ENCODE data around the gene NFATC1. TPM values are rescaled to one million over a fixed set of nuclear protein-coding genes. Genes with fewer than 3 reads are reported as not detected.

NFATC1 gene
- total RNA-seq, 2 experiments from 2014 or later, result 26.5 to 28.1 TPM

GRCh38 chr18:79384834-79385233 is 10.9 kb upstream of the NFATC1 start:
- ChIA-PET CTCF (interaction anchor here (1.0 kb wide), 1 partner anchor 8 kb away, joined by 4 read pairs; no protein-coding TSS in a partner anchor), POLR2A (no interaction called here)
- H3K27me3 Mint-ChIP-seq (ENCODE audit: low read depth), result peaks cover 13% of the 10 kb centered on the region
- no peaks in the 10 kb centered on the region for H3K9me3 Mint-ChIP-seq (ENCODE audit: insufficient read depth)
- ATAC-seq (no peak), DNase-seq (no peak)
- no peaks in the 10 kb centered on the region for H3K4me1 Mint-ChIP-seq (ENCODE audit: low read depth)
- no peak overlapping the region for H3K27ac Mint-ChIP-seq
- H3K4me3 Mint-ChIP-seq, result no peak overlapping the region
- no peaks in the 10 kb centered on the region for H3K36me3 Mint-ChIP-seq (ENCODE audit: low read depth)

- peaks cover 15% of the 10 kb centered on the region for H3K27me3 Mint-ChIP-seq (ENCODE audit: low read depth)
- POLR2A ChIA-PET, result no interaction called here
Measured at GRCh38 chr18:79385326-79385707, 10.4 kb upstream of the NFATC1 start.

GRCh38 chr18:79385708-79386341 is 9.9 kb upstream of the NFATC1 start:
- Mint-ChIP-seq H3K27me3 (ENCODE audit: low read depth) (peaks cover 19% of the 10 kb centered on the region), H3K4me3 (no peak overlapping the region), H3K36me3 (ENCODE audit: low read depth) (no peaks in the 10 kb centered on the region), H3K9me3 (ENCODE audit: insufficient read depth) (no peaks in the 10 kb centered on the region), H3K4me1 (ENCODE audit: low read depth) (no peaks in the 10 kb centered on the region), H3K27ac (no peak overlapping the region)
- no peak for DNase-seq
- POLR2A ChIA-PET, result no interaction called here
- CTCF ChIA-PET, result no interaction called here
- no peak for ATAC-seq

More at GRCh38 chr18:79385326-79385707, 10.4 kb upstream of the NFATC1 start:
- Mint-ChIP-seq H3K36me3 (ENCODE audit: low read depth) (no peaks in the 10 kb centered on the region), H3K4me1 (ENCODE audit: low read depth) (no peaks in the 10 kb centered on the region), H3K27ac (no peak overlapping the region), H3K9me3 (ENCODE audit: insufficient read depth) (no peaks in the 10 kb centered on the region), H3K4me3 (no peak overlapping the region)
- DNase-seq, result no peak
- no peak for ATAC-seq
- CTCF ChIA-PET, result no interaction called here

DNA sequence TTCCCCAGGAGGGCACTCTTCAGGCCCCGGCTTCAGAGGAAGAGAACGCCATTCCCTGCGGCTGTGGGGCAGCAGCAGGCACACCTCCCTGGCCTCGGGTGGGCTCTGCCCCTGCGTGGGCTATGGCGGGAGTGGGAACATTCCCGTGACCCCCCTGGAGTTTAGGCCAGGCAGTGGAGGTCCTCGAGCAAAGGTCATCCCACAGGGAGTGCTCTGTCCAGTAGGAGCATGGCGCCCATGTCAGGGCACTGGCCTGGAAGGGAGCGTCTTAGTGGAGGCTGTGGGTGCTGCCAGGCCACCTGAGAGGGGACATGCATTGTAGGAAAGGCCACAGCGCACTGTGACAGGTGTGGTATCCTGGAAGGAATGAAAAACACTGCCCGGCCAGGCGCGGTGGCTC is 9.2 kb upstream of the NFATC1 start:
- H3K4me1 Mint-ChIP-seq (ENCODE audit: low read depth), result no peaks in the 10 kb centered on the region
- peaks cover 24% of the 10 kb centered on the region for H3K27me3 Mint-ChIP-seq (ENCODE audit: low read depth)
- H3K36me3 Mint-ChIP-seq (ENCODE audit: low read depth), result no peaks in the 10 kb centered on the region
- DNase-seq (no peak), ATAC-seq (no peak)
- H3K27ac Mint-ChIP-seq, result no peak overlapping the region
- H3K9me3 Mint-ChIP-seq (ENCODE audit: insufficient read depth), result no peaks in the 10 kb centered on the region
- CTCF ChIA-PET, result no interaction called here
- H3K4me3 Mint-ChIP-seq, result no peak overlapping the region
- POLR2A ChIA-PET, result no interaction called here

DNA sequence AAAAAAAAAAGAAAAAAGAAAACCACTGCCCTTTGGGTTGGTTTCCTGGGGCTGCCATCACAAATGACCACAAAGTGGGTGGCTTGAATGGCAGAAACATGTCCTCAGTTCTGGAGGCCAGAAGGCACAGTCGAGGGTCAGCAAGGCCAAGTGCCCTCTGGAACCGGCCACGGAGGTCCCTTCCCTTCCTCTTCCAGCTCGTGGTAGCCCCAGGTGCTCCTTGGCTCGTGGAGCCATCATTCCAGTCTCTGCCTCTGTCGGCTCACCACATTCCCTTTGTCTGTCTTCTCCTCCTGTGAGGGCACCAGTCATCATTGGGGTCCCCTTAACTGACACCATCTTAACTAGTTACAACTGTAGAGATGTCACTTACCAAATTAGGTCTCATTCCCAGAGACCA is 8.5 kb upstream of the NFATC1 start:
- CTCF ChIA-PET, result no interaction called here
- H3K9me3 Mint-ChIP-seq (ENCODE audit: insufficient read depth), result no peaks in the 10 kb centered on the region
- H3K27ac Mint-ChIP-seq, result no peak overlapping the region
- POLR2A ChIA-PET, result interaction anchor here (0.6 kb wide), 1 partner anchor 297 kb away, joined by 4 read pairs; no protein-coding TSS in a partner anchor
- peaks cover 28% of the 10 kb centered on the region for H3K27me3 Mint-ChIP-seq (ENCODE audit: low read depth)
- H3K4me1 Mint-ChIP-seq (ENCODE audit: low read depth), result peaks cover 2% of the 10 kb centered on the region
- DNase-seq (no peak), ATAC-seq (no peak)
- H3K36me3 Mint-ChIP-seq (ENCODE audit: low read depth), result no peaks in the 10 kb centered on the region
- H3K4me3 Mint-ChIP-seq, result no peak overlapping the region

- no peak for ATAC-seq
- Mint-ChIP-seq H3K27ac (no peak overlapping the region), H3K4me3 (no peak overlapping the region), H3K9me3 (ENCODE audit: insufficient read depth) (no peaks in the 10 kb centered on the region), H3K4me1 (ENCODE audit: low read depth) (peaks cover 2% of the 10 kb centered on the region), H3K27me3 (ENCODE audit: low read depth) (peaks cover 31% of the 10 kb centered on the region), H3K36me3 (ENCODE audit: low read depth) (no peaks in the 10 kb centered on the region)
- ChIA-PET CTCF (interaction anchor here (1.4 kb wide), 1 partner anchor 8 kb away, joined by 5 read pairs; no protein-coding TSS in a partner anchor), POLR2A (interaction anchor here (0.6 kb wide), 1 partner anchor 296 kb away, joined by 4 read pairs; no protein-coding TSS in a partner anchor)
- no peak for DNase-seq
Measured at GRCh38 chr18:79387615-79388014, 8.1 kb upstream of the NFATC1 start.

DNA sequence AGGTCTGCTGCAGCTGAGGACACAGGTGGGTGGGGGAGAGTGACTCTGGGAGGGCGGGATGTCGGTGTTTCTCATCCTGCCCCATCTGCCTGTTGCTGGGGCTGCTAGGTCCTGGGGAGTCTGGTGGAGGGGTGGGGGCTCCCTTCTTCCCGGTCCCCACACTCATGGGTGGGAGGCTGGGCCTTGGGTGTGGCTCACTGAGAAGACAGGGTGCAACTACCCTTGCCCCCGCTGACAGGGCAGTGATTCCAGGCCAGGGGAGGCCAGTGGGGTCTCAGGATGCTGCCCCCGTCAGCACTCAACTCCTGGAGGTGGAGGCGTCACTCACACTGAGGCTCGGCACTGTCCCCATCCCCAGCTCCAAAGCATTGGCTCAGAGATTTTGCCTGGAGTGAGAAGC is 7.7 kb upstream of the NFATC1 start:
- H3K27me3 Mint-ChIP-seq (ENCODE audit: low read depth), result peaks cover 34% of the 10 kb centered on the region
- ChIA-PET CTCF (interaction anchor here (1.4 kb wide), 1 partner anchor 8 kb away, joined by 5 read pairs; no protein-coding TSS in a partner anchor), POLR2A (no interaction called here)
- no peak for ATAC-seq
- no peaks in the 10 kb centered on the region for H3K9me3 Mint-ChIP-seq (ENCODE audit: insufficient read depth)
- no peak overlapping the region for H3K27ac Mint-ChIP-seq
- peaks cover 5% of the 10 kb centered on the region for H3K4me1 Mint-ChIP-seq (ENCODE audit: low read depth)
- DNase-seq, result no peak
- H3K4me3 Mint-ChIP-seq, result no peak overlapping the region
- no peaks in the 10 kb centered on the region for H3K36me3 Mint-ChIP-seq (ENCODE audit: low read depth)

- Mint-ChIP-seq H3K9me3 (ENCODE audit: insufficient read depth) (no peaks in the 10 kb centered on the region), H3K27me3 (ENCODE audit: low read depth) (peaks cover 37% of the 10 kb centered on the region), H3K36me3 (ENCODE audit: low read depth) (no peaks in the 10 kb centered on the region), H3K4me1 (ENCODE audit: low read depth) (peaks cover 10% of the 10 kb centered on the region), H3K4me3 (no peak overlapping the region), H3K27ac (no peak overlapping the region)
- ATAC-seq, result no peak
- no peak for DNase-seq
- ChIA-PET CTCF (interaction anchor here (1.2 to 2.4 kb wide), 2 partner anchors 9 to 12 kb away, joined by 3 to 8 read pairs; no protein-coding TSS in a partner anchor), POLR2A (no interaction called here)
Measured at GRCh38 chr18:79389689-79390088, 6.0 kb upstream of the NFATC1 start.

DNA sequence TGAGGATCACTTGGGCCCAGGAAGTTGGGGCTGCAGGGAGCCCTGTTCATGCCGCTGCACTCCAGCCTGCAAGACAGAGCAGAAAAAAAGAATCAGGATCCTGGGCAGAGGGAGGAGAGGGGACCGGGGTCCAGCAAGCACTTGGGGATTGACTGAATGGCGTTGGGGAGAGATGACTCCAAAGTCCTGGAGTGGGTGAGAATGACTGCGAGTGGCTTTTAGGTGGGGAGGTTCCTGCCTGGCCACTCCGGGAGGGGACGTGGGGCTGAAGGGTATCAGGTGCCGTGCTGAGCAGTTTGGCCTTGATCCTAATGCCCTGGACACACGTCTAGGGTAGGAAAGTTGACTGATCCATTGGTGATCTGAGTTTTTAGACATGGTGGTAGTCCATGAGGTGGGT is 3.5 kb upstream of the NFATC1 start:
- Mint-ChIP-seq H3K36me3 (ENCODE audit: low read depth) (no peaks in the 10 kb centered on the region), H3K9me3 (ENCODE audit: insufficient read depth) (no peaks in the 10 kb centered on the region), H3K27ac (no peak overlapping the region), H3K4me1 (ENCODE audit: low read depth) (peaks cover 12% of the 10 kb centered on the region), H3K27me3 (ENCODE audit: low read depth) (peaks cover 38% of the 10 kb centered on the region), H3K4me3 (no peak overlapping the region)
- ChIA-PET CTCF (interaction anchor here (1.0 to 1.7 kb wide), 3 partner anchors 8 to 13 kb away, joined by 4 to 12 read pairs (median 4); no protein-coding TSS in a partner anchor), POLR2A (no interaction called here)
- ATAC-seq (no peak), DNase-seq (no peak)

DNA sequence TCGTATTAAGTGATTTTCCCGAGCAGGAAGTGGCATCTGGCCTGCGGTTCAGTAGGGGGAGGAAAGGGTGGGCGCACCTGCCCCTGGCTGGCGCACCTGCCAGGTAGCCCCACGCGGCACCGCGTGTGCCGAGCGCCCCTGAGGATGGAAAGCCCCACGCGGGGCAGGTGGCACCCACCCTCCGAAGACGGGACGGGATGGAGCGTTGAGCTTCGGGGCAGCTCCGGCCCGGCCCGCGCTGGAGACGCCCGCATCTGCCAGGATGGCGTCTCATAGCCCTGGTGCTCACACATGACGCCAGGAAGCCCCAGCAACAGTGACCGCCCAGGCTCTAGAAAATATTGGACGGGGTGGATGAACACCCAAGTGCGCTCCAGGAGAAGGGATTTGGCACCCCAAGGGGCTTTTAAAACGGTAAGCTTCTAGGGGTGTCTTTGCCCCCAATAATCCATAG is 2.5 kb upstream of the NFATC1 start:
- H3K9me3 Mint-ChIP-seq (ENCODE audit: insufficient read depth), result no peaks in the 10 kb centered on the region
- H3K27me3 Mint-ChIP-seq (ENCODE audit: low read depth), result peaks cover 36% of the 10 kb centered on the region
- no peak for DNase-seq
- no peak overlapping the region for H3K27ac Mint-ChIP-seq
- H3K4me3 Mint-ChIP-seq, result peak overlapping the region; percentile 74
- H3K36me3 Mint-ChIP-seq (ENCODE audit: low read depth), result no peaks in the 10 kb centered on the region
- CTCF ChIA-PET, result interaction anchor here (0.8 to 1.7 kb wide), 5 partner anchors 9 to 129 kb away, joined by 3 to 12 read pairs (median 4); no protein-coding TSS in a partner anchor
- POLR2A ChIA-PET, result interaction anchor here (0.6 to 1.3 kb wide), 2 partner anchors 10 to 131 kb away, joined by 3 to 4 read pairs; no protein-coding TSS in a partner anchor
- peak; percentile 20 for ATAC-seq
- peaks cover 15% of the 10 kb centered on the region for H3K4me1 Mint-ChIP-seq (ENCODE audit: low read depth)

- ChIA-PET POLR2A (interaction anchor here (0.6 to 1.3 kb wide), 2 partner anchors 10 to 130 kb away, joined by 3 to 4 read pairs; no protein-coding TSS in a partner anchor), CTCF (interaction anchor here (0.8 to 1.7 kb wide), 5 partner anchors 10 to 129 kb away, joined by 3 to 12 read pairs (median 4); no protein-coding TSS in a partner anchor)
- Mint-ChIP-seq H3K9me3 (ENCODE audit: insufficient read depth) (no peaks in the 10 kb centered on the region), H3K4me3 (peak overlapping the region; percentile 74), H3K4me1 (ENCODE audit: low read depth) (peaks cover 20% of the 10 kb centered on the region), H3K27ac (no peak overlapping the region), H3K27me3 (ENCODE audit: low read depth) (peaks cover 33% of the 10 kb centered on the region), H3K36me3 (ENCODE audit: low read depth) (no peaks in the 10 kb centered on the region)
- ATAC-seq (peak; percentile 38), DNase-seq (peak; percentile 44)
Measured at GRCh38 chr18:79393635-79394533, 1.8 kb upstream of the NFATC1 start.

All from activated CD8-positive, alpha-beta T cell treated with anti-CD3 and anti-CD28 coated beads, Interleukin-2, amount 10 ng/mL, durations not matched to agents 7 days and 5 days (primary cell).